SH-SY5Y (cell line): ENCODE data around the gene ZFP1.

Experiments used
- GATA2 ChIP-seq: IDR thresholded peaks from 2 replicates; pipeline ENCODE4 v1.6.1; 2011; ENCODE audit warnings: mild to moderate bottlenecking, low read depth, low read length
- GATA3 ChIP-seq: IDR thresholded peaks from 2 replicates; pipeline ENCODE4 v1.6.1; 2011; ENCODE audit warnings: low read depth, mild to moderate bottlenecking, low read length, moderate library complexity

DNA sequence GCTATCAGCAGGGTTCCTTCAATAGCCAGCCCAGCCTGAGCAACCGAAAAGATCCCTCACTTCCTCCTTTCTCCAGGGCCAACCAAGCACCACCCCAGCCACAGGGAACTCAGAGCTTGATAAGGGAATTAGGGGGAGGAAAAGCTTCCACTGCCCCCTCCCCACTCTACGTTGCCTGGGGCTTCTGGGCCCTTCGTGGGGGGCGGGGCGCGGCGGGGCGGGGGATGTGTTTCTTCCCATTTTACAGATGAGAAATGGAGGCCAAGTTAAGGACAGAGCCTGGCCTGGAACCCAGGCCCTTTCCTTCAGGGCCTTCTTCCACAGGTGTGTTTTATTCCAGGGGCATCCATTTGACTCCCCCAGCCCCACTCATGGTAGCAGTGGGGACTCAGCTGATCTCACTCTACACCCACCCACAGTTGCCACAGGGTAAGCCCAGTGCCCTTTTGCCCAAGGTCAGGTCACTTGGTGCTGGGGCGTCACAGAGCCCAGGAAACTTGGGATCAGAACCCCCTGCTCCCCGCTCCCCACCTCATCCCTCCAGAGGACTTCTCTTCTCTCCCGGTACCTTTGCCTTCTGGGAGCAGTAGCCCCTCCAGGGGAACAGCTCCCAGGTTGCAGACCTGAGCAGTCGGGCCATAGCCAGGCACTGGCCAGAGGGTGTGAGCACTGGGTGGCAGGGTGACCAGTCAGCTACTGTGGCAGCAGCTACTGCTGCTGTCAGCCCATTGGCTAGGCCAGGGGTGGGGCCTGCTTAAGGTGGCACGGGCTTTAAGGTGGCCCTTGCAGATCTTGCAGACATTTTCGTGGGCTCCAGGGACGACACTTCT is 32.0 kb upstream of the ZFP1 start, which contains the start of gene LDHD:
- TF ChIP-seq GATA2 (no peak), GATA3 (no peak)
